Measurements from ENCODE around the gene RASGRP1.

- no peak for TF ChIP-seq POLR2A (IDR thresholded peaks at IDR 0.05; ENCODE audit: low read length)
- TF ChIP-seq GATA1 (IDR thresholded peaks at IDR 0.05; ENCODE audit: low read depth, low read length), result no peak
These were observed 6.7 kb downstream of the RASGRP1 start for GRCh38 chr15:38557921-38558320.

Data from erythroblast (primary cell).